ENCODE results near the gene MRPS25. TPM values are rescaled to one million over a fixed set of nuclear protein-coding genes. Genes with fewer than 3 reads are reported as not detected.

The MRPS25 gene
- total RNA-seq, 1 experiment from 2014 or later: 5.6 TPM

- no peak for DNase-seq (ENCODE audit: low read depth)
These were observed 17.0 kb upstream of the MRPS25 start for GRCh38 chr3:15081960-15082664.

GRCh38 chr3:15079091-15079490 lies 14.0 kb upstream of the MRPS25 start:
- no peak for DNase-seq (ENCODE audit: low read depth)

GRCh38 chr3:15074500-15074899 lies 9.4 kb upstream of the MRPS25 start:
- no peak for DNase-seq (ENCODE audit: low read depth)

- no peak for DNase-seq (ENCODE audit: low read depth)
These were observed 6.6 kb upstream of the MRPS25 start for GRCh38 chr3:15071699-15072098.

- DNase-seq (ENCODE audit: low read depth): no peak
These were observed 4.3 kb upstream of the MRPS25 start for GRCh38 chr3:15069441-15069840.

GRCh38 chr3:15066467-15066866 lies 1.4 kb upstream of the MRPS25 start:
- DNase-seq (ENCODE audit: low read depth): no peak

- DNase-seq (ENCODE audit: low read depth): no peak
These were observed 464 bp upstream of the MRPS25 start for GRCh38 chr3:15065550-15066007.

GRCh38 chr3:15064299-15064834 lies 748 bp downstream of the MRPS25 start:
- peak; percentile 15 for DNase-seq (ENCODE audit: low read depth)

GRCh38 chr3:15063656-15064286 lies 1.3 kb downstream of the MRPS25 start:
- DNase-seq (ENCODE audit: low read depth): no peak

GRCh38 chr3:15063238-15063637 lies 1.9 kb downstream of the MRPS25 start:
- no peak for DNase-seq (ENCODE audit: low read depth)

GRCh38 chr3:15060029-15060428 lies 5.1 kb downstream of the MRPS25 start:
- no peak for DNase-seq (ENCODE audit: low read depth)

GRCh38 chr3:15056676-15057404 lies 8.3 kb downstream of the MRPS25 start:
- no peak for DNase-seq (ENCODE audit: low read depth)

GRCh38 chr3:15055019-15055557 lies 10.0 kb downstream of the MRPS25 start:
- peak; percentile 15 for DNase-seq (ENCODE audit: low read depth)

- DNase-seq (ENCODE audit: low read depth): no peak
These were observed 11.6 kb downstream of the MRPS25 start for GRCh38 chr3:15053541-15053940.

- DNase-seq (ENCODE audit: low read depth): no peak
These were observed 12.5 kb downstream of the MRPS25 start for GRCh38 chr3:15052335-15053242.

GRCh38 chr3:15051531-15051930 lies 13.6 kb downstream of the MRPS25 start:
- peak; percentile 43 for DNase-seq (ENCODE audit: low read depth)

GRCh38 chr3:15050405-15051092 lies 14.6 kb downstream of the MRPS25 start:
- DNase-seq (ENCODE audit: low read depth): no peak

- no peak for DNase-seq (ENCODE audit: low read depth)
These were observed 15.5 kb downstream of the MRPS25 start for GRCh38 chr3:15049584-15049983.

- DNase-seq (ENCODE audit: low read depth): no peak
These were observed 19.4 kb downstream of the MRPS25 start for GRCh38 chr3:15045667-15046066.

GRCh38 chr3:15044326-15044725 lies 20.8 kb downstream of the MRPS25 start:
- DNase-seq (ENCODE audit: low read depth): no peak
